MM.1S (cell line): ENCODE measurements around the gene BSG.

Experiments used
- EZH2 ChIP-seq: fragments of 300-600 bp; sonication (generic); optimal IDR thresholded peaks from 2 replicates; pipeline ENCODE3; 2017; ENCODE audit warnings: low read depth, mild to moderate bottlenecking, antibody characterized with exemption, low read length, mixed read lengths
- TF ChIP-seq, protein P1 (sequence below): fragments of 300-600 bp; sonication (generic); IDR thresholded peaks from 2 replicates; pipeline ENCODE4 v1.5.1; 2016; ENCODE audit warnings: antibody characterized with exemption, low read length, mixed read lengths

DNA sequence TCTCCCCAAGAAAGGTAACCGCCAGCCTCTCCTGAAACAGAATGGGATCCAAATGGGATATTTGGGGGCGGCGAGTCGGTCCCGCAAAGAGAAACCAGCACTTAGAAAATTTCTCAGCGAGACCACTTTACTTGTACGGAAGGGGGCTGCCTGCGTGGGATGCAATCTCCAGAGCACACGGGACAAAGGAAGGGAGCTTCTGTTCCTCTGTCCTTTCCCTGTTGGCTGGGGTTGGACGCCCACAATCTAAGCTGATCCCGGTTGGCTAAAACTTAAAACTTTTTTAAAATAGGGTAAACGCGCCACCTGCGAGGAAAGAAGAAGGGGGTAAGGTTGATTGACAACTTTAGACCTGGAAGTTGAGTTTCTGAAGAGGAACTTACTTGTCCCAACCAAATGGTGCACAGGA is 826 bp upstream of the BSG start:
- TF ChIP-seq, protein P1, sequence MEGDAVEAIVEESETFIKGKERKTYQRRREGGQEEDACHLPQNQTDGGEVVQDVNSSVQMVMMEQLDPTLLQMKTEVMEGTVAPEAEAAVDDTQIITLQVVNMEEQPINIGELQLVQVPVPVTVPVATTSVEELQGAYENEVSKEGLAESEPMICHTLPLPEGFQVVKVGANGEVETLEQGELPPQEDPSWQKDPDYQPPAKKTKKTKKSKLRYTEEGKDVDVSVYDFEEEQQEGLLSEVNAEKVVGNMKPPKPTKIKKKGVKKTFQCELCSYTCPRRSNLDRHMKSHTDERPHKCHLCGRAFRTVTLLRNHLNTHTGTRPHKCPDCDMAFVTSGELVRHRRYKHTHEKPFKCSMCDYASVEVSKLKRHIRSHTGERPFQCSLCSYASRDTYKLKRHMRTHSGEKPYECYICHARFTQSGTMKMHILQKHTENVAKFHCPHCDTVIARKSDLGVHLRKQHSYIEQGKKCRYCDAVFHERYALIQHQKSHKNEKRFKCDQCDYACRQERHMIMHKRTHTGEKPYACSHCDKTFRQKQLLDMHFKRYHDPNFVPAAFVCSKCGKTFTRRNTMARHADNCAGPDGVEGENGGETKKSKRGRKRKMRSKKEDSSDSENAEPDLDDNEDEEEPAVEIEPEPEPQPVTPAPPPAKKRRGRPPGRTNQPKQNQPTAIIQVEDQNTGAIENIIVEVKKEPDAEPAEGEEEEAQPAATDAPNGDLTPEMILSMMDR, result no peak
- TF ChIP-seq EZH2, result no peak
